ENCODE measurements around the gene TERF2IP. TPM values are rescaled to one million over a fixed set of nuclear protein-coding genes. Genes with fewer than 3 reads are reported as not detected.

The TERF2IP gene
- polyA plus RNA-seq, 1 donor (not counting 4 experiments of a cell fraction or from before 2014, with no cell fraction given), result 24.4 TPM

DNA sequence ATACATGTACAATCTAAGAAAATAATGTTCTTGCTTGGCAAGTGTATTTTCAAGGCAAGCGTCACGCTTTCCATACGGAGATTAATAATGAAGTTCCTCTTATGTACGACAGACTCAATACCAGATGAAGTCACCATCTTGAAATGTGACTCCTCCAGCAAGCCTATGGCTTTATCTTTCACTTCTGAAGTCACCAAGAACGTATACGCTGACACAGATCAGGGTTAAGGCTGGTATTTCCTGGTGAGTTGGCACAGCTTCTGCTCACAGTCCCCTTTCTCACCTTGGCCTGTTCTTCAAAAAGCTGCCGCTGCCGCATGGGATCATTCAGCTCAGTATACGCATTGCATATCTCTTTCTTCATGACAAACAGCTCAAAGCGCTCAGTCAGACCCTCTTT, 18.4 kb upstream of the TERF2IP start:
- no peak overlapping the region for H3K4me2 ChIP-seq (ENCODE audit: control insufficient read depth, extremely low read depth, insufficient read depth, low read depth, low read length)
- H3K27ac ChIP-seq (ENCODE audit: control insufficient read depth, insufficient read depth, low read length), result no peak overlapping the region
- no peak for DNase-seq (ENCODE audit: low read depth, low spot score)
- H3K79me2 ChIP-seq (ENCODE audit: control insufficient read depth, insufficient read depth, low read length), result no peaks in the 10 kb centered on the region
- H3K9me3 ChIP-seq (ENCODE audit: control insufficient read depth, low read depth, low read length), result no peaks in the 10 kb centered on the region
- H3K36me3 ChIP-seq (ENCODE audit: control insufficient read depth in 2 of 2, extremely low read depth in 1 of 2, insufficient read depth in 2 of 2, low read length in 2 of 2), result peaks cover 37 to 41% of the 10 kb centered on the region in 2 experiments
- H3K9ac ChIP-seq (ENCODE audit: control insufficient read depth, extremely low read depth, insufficient read depth, low read length), result no peak overlapping the region
- H4K20me1 ChIP-seq (ENCODE audit: control insufficient read depth, extremely low read depth, insufficient read depth, low read length), result no peaks in the 10 kb centered on the region
- H3K9me1 ChIP-seq (ENCODE audit: control insufficient read depth, extremely low read depth, insufficient read depth, low read length), result no peaks in the 10 kb centered on the region
- FAIRE-seq, result no peak
- no peaks in the 10 kb centered on the region for H3K27me3 ChIP-seq (ENCODE audit: control insufficient read depth, extremely low read depth, insufficient read depth, low read length)
- no peak for TF ChIP-seq EZH2 (IDR thresholded peaks at IDR 0.05; ENCODE audit: low read length)
- TF ChIP-seq, protein P1, sequence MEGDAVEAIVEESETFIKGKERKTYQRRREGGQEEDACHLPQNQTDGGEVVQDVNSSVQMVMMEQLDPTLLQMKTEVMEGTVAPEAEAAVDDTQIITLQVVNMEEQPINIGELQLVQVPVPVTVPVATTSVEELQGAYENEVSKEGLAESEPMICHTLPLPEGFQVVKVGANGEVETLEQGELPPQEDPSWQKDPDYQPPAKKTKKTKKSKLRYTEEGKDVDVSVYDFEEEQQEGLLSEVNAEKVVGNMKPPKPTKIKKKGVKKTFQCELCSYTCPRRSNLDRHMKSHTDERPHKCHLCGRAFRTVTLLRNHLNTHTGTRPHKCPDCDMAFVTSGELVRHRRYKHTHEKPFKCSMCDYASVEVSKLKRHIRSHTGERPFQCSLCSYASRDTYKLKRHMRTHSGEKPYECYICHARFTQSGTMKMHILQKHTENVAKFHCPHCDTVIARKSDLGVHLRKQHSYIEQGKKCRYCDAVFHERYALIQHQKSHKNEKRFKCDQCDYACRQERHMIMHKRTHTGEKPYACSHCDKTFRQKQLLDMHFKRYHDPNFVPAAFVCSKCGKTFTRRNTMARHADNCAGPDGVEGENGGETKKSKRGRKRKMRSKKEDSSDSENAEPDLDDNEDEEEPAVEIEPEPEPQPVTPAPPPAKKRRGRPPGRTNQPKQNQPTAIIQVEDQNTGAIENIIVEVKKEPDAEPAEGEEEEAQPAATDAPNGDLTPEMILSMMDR (optimal IDR thresholded peaks at IDR 0.05 in 1 of 3, IDR thresholded peaks at IDR 0.05 in 1 of 3, conservative IDR thresholded peaks at IDR 0.05 in 1 of 3; ENCODE audit: extremely low read depth in 1 of 3, insufficient read depth in 2 of 3, low read length in 3 of 3), result no peak
- H2AFZ ChIP-seq (ENCODE audit: control insufficient read depth, low read length), result no peak overlapping the region
- H3K4me1 ChIP-seq (ENCODE audit: control insufficient read depth, extremely low read depth, insufficient read depth, low read length), result no peaks in the 10 kb centered on the region
- H3K4me3 ChIP-seq (ENCODE audit: control insufficient read depth in 2 of 3, extremely low read depth in 1 of 3, insufficient read depth in 2 of 3, low read depth in 1 of 3, low read length in 3 of 3), result no peak overlapping the region
- dilution Hi-C loops (cut with MboI; ENCODE audit: extremely low pct_ligation_motif_present, low sequenced_read_pairs), result no loop called here

DNA sequence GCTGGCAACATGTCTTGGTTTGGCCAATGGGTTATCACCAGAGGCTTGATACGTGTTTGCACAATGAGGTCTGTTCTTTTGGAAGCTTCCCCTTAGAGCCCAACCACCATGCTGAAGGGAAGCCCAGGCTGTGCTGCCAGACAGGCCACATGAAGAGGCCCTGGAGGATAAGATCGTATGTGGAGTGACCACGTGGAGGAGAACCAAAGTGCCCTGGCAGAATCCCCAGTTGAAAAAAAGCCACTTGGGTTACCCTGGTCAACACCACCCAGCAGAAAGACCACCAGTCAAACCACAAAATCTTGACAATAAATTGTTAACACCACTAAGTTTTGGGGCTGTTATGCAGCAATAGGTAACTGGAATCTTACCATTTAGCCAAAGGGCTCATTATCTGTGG, 17.5 kb upstream of the TERF2IP start:
- Histone ChIP-seq H3K4me2 (ENCODE audit: control insufficient read depth, extremely low read depth, insufficient read depth, low read depth, low read length) (no peak overlapping the region), H4K20me1 (ENCODE audit: control insufficient read depth, extremely low read depth, insufficient read depth, low read length) (no peaks in the 10 kb centered on the region), H3K9ac (ENCODE audit: control insufficient read depth, extremely low read depth, insufficient read depth, low read length) (no peak overlapping the region), H3K9me1 (ENCODE audit: control insufficient read depth, extremely low read depth, insufficient read depth, low read length) (no peaks in the 10 kb centered on the region), H3K79me2 (ENCODE audit: control insufficient read depth, insufficient read depth, low read length) (no peaks in the 10 kb centered on the region), H3K27ac (ENCODE audit: control insufficient read depth, insufficient read depth, low read length) (no peak overlapping the region), H2AFZ (ENCODE audit: control insufficient read depth, low read length) (no peak overlapping the region), H3K27me3 (ENCODE audit: control insufficient read depth, extremely low read depth, insufficient read depth, low read length) (no peaks in the 10 kb centered on the region), H3K9me3 (ENCODE audit: control insufficient read depth, low read depth, low read length) (no peaks in the 10 kb centered on the region), H3K36me3 (ENCODE audit: control insufficient read depth in 2 of 2, extremely low read depth in 1 of 2, insufficient read depth in 2 of 2, low read length in 2 of 2) (peaks cover 38 to 45% of the 10 kb centered on the region in 2 experiments), H3K4me3 (ENCODE audit: control insufficient read depth in 2 of 3, extremely low read depth in 1 of 3, insufficient read depth in 2 of 3, low read depth in 1 of 3, low read length in 3 of 3) (no peak overlapping the region), H3K4me1 (ENCODE audit: control insufficient read depth, extremely low read depth, insufficient read depth, low read length) (no peaks in the 10 kb centered on the region)
- TF ChIP-seq, protein P1 (optimal IDR thresholded peaks at IDR 0.05 in 1 of 3, IDR thresholded peaks at IDR 0.05 in 1 of 3, conservative IDR thresholded peaks at IDR 0.05 in 1 of 3; ENCODE audit: extremely low read depth in 1 of 3, insufficient read depth in 2 of 3, low read length in 3 of 3), result no peak
- TF ChIP-seq EZH2 (IDR thresholded peaks at IDR 0.05; ENCODE audit: low read length), result no peak
- DNase-seq (ENCODE audit: low read depth, low spot score), result no peak
- no peak for FAIRE-seq
- dilution Hi-C loops (cut with MboI; ENCODE audit: extremely low pct_ligation_motif_present, low sequenced_read_pairs), result no loop called here
